H1 (cell line): ENCODE results near the gene ST7L. TPM values are rescaled to one million over a fixed set of nuclear protein-coding genes. Genes with fewer than 3 reads are reported as not detected.
A peak's percentile ranks its signal among the peaks of the same experiment; 100 is the strongest.

Source experiments
- CTCF ChIA-PET: fragments of 300-600 bp; sonication (Branson Sonifier 250); formaldehyde crosslinking; loops from one replicate; lab custom pipeline; 2021; ENCODE audit not compliant: partially characterized antibody; lab: Charles Lee
- POLR2A ChIA-PET: fragments of 300-600 bp; sonication (Branson Sonifier 250); formaldehyde crosslinking; loops from one replicate; lab custom pipeline; 2021; ENCODE audit warnings: inconsistent platforms; ENCODE audit not compliant: partially characterized antibody; lab: Charles Lee
- DNase-seq, 2 experiments: peaks; one replicate each; pipeline versions ENCODE4 v3.0.0 to v3.0.0-alpha.2; 2010 to 2022; ENCODE audit warnings: low spot score in 2 of 2, low read depth in 1 of 2, mixed read lengths in 1 of 2
- FAIRE-seq: peaks from 2 replicates; lab custom pipeline; 2011; peaks lifted over from hg19 to GRCh38; lab: Jason Lieb, UNC
- H2AFZ ChIP-seq: 2 replicates; pipeline ENCODE4 v1.8.1; 2012; ENCODE audit warnings: low read length, inconsistent platforms
- H2AK5ac ChIP-seq: 2 replicates; pipeline ENCODE4 v1.6.1; 2013; ENCODE audit warnings: low read depth, low read length
- H2BK120ac ChIP-seq: replicated peaks from 2 replicates; pipeline ENCODE3; 2013; ENCODE audit warnings: low read depth, low read length, inconsistent platforms
- H2BK12ac ChIP-seq: 2 replicates; pipeline ENCODE4 v1.6.1; 2013; ENCODE audit warnings: low read depth, low read length
- H2BK15ac ChIP-seq: 2 replicates; pipeline ENCODE4 v1.6.1; 2013; ENCODE audit warnings: low read length
- H2BK20ac ChIP-seq: 2 replicates; pipeline ENCODE4 v1.6.1; 2013; ENCODE audit warnings: low read length
- H2BK5ac ChIP-seq: 2 replicates; pipeline ENCODE4 v1.6.1; 2013; ENCODE audit warnings: low read depth, low read length
- H3K14ac ChIP-seq: 2 replicates; pipeline ENCODE4 v1.6.1; 2013; ENCODE audit warnings: inconsistent platforms; ENCODE audit not compliant: insufficient read length
- H3K18ac ChIP-seq: 2 replicates; pipeline ENCODE4 v1.6.1; 2013; ENCODE audit warnings: low read length; ENCODE audit errors: extremely low read depth
- H3K23ac ChIP-seq: 2 replicates; pipeline ENCODE4 v1.6.1; 2013; ENCODE audit warnings: inconsistent platforms; ENCODE audit not compliant: insufficient read length
- H3K23me2 ChIP-seq: 2 replicates; pipeline ENCODE4 v1.6.1; 2013; ENCODE audit warnings: low read depth, low read length
- H3K27ac ChIP-seq: 2 replicates; pipeline ENCODE4 v1.6.1; 2011; ENCODE audit warnings: low read depth, low read length, inconsistent platforms
- H3K27me3 ChIP-seq, 4 experiments: replicated peaks in 1 of 4; 1 replicate in 1 of 4; 2 replicates in 3 of 4; pipeline versions ENCODE4 v1.6.1 to v1.8.1; 2011 to 2013; ENCODE audit warnings: low read length in 3 of 4, mild to moderate bottlenecking in 3 of 4, inconsistent platforms in 2 of 4, mixed read lengths in 2 of 4, moderate library complexity in 1 of 4; ENCODE audit not compliant: control insufficient read depth in 3 of 4, insufficient read depth in 3 of 4; ENCODE audit errors: extremely low read depth in 1 of 4
- H3K36me3 ChIP-seq, 4 experiments: 2 replicates each; pipeline versions ENCODE4 v1.6.1 to v1.8.1; 2011 to 2013; ENCODE audit warnings: mild to moderate bottlenecking in 4 of 4, low read length in 3 of 4, moderate library complexity in 2 of 4, control low read depth in 1 of 4, inconsistent platforms in 1 of 4; ENCODE audit not compliant: insufficient read depth in 4 of 4, control insufficient read depth in 2 of 4
- H3K4ac ChIP-seq: replicated peaks from 2 replicates; pipeline ENCODE3; 2013; ENCODE audit warnings: low read length, low read depth, mixed read lengths, inconsistent platforms; ENCODE audit not compliant: insufficient read length
- H3K4me1 ChIP-seq, 4 experiments: replicated peaks in 1 of 4; 1 replicate in 1 of 4; 2 replicates in 3 of 4; pipeline versions ENCODE4 v1.6.1 to v1.8.1; 2011 to 2013; ENCODE audit warnings: low read length in 3 of 4, inconsistent platforms in 2 of 4, mixed read lengths in 1 of 4; ENCODE audit not compliant: insufficient read depth in 4 of 4, control insufficient read depth in 3 of 4
- H3K4me2 ChIP-seq, 2 experiments: 2 replicates each; pipeline versions ENCODE4 v1.6.1 to v1.8.1; 2011 to 2013; ENCODE audit warnings: low read depth in 2 of 2, low read length in 2 of 2, control low read depth in 1 of 2, inconsistent platforms in 1 of 2, mild to moderate bottlenecking in 1 of 2; ENCODE audit not compliant: insufficient read depth in 1 of 2
- H3K4me3 ChIP-seq, 4 experiments: fragments of 200-600, 300-600 bp in 1 of 4; sonication (generic), shearing (Covaris generic), sonication (Bioruptor Twin) in 1 of 4; 2 replicates each; pipeline versions ENCODE4 v1.5.1 to v1.8.1; 2011 to 2016; ENCODE audit warnings: low read length in 4 of 4, low read depth in 3 of 4, control low read depth in 2 of 4, inconsistent platforms in 2 of 4, mild to moderate bottlenecking in 2 of 4, mixed read lengths in 1 of 4, moderate library complexity in 1 of 4; ENCODE audit not compliant: insufficient read depth in 2 of 4; ENCODE audit errors: extremely low read depth in 1 of 4
- H3K56ac ChIP-seq: replicated peaks from 2 replicates; pipeline ENCODE3; 2013; ENCODE audit warnings: low read depth, mild to moderate bottlenecking, mixed read lengths, low read length, inconsistent platforms; ENCODE audit not compliant: insufficient read length
- H3K79me1 ChIP-seq: 2 replicates; pipeline ENCODE4 v1.6.1; 2013; ENCODE audit warnings: low read depth, low read length, control low read depth
- H3K79me2 ChIP-seq, 2 experiments: 2 replicates each; pipeline versions ENCODE4 v1.6.1 to v1.8.1; 2012 to 2013; ENCODE audit warnings: low read length in 2 of 2, mild to moderate bottlenecking in 2 of 2, inconsistent platforms in 1 of 2; ENCODE audit not compliant: insufficient read depth in 2 of 2, control insufficient read depth in 1 of 2
- H3K9ac ChIP-seq, 4 experiments: replicated peaks in 1 of 4; 1 replicate in 1 of 4; 2 replicates in 3 of 4; pipeline versions ENCODE4 v1.6.1 to v1.8.1; 2011 to 2013; ENCODE audit warnings: low read depth in 3 of 4, low read length in 3 of 4, control low read depth in 2 of 4, mild to moderate bottlenecking in 2 of 4, moderate library complexity in 2 of 4, inconsistent platforms in 1 of 4; ENCODE audit errors: extremely low read depth in 1 of 4
- H3K9me3 ChIP-seq, 2 experiments: 2 replicates each; pipeline versions ENCODE4 v1.6.1 to v1.8.1; 2012 to 2013; ENCODE audit warnings: mild to moderate bottlenecking in 2 of 2, moderate library complexity in 2 of 2, control low read depth in 1 of 2, inconsistent platforms in 1 of 2, low read depth in 1 of 2, low read length in 1 of 2, mixed read lengths in 1 of 2; ENCODE audit not compliant: insufficient read depth in 2 of 2
- H4K20me1 ChIP-seq, 2 experiments: replicated peaks in 1 of 2; 2 replicates each; pipeline versions ENCODE3 to v1.8.1; 2011 to 2013; ENCODE audit warnings: inconsistent platforms in 2 of 2, low read length in 2 of 2, mild to moderate bottlenecking in 1 of 2; ENCODE audit not compliant: insufficient read depth in 2 of 2, control insufficient read depth in 1 of 2
- H4K5ac ChIP-seq: 2 replicates; pipeline ENCODE4 v1.6.1; 2013; ENCODE audit warnings: low read length, low read depth, mixed read lengths, inconsistent platforms; ENCODE audit not compliant: insufficient read length
- H4K8ac ChIP-seq: 2 replicates; pipeline ENCODE4 v1.8.0; 2013; ENCODE audit warnings: mild to moderate bottlenecking, moderate library complexity, low read length, inconsistent platforms; ENCODE audit not compliant: insufficient read depth; ENCODE audit errors: extremely low read depth
- H4K91ac ChIP-seq: replicated peaks from 2 replicates; pipeline ENCODE3; 2013; ENCODE audit warnings: low read length, mixed read lengths, inconsistent platforms; ENCODE audit not compliant: insufficient read length
- ATF3 ChIP-seq: IDR thresholded peaks from 2 replicates; pipeline ENCODE4 v1.6.1; 2011; ENCODE audit warnings: low read depth, mild to moderate bottlenecking, low read length; ENCODE audit not compliant: insufficient read depth
- CTCF ChIP-seq, 3 experiments: IDR thresholded peaks; 1 replicate in 2 of 3; 2 replicates in 1 of 3; pipeline versions ENCODE4 v1.5.1 to v1.6.1; 2011; ENCODE audit warnings: low read length in 3 of 3, mild to moderate bottlenecking in 3 of 3, inconsistent platforms in 2 of 3, low read depth in 1 of 3, moderate library complexity in 1 of 3; ENCODE audit not compliant: insufficient read depth in 1 of 3; ENCODE audit errors: control extremely low read depth in 1 of 3
- E2F6 ChIP-seq: IDR thresholded peaks from 2 replicates; pipeline ENCODE4 v1.6.1; 2012; ENCODE audit warnings: inconsistent platforms
- EGR1 ChIP-seq: IDR thresholded peaks from 2 replicates; pipeline ENCODE4 v1.6.1; 2011; ENCODE audit warnings: low read depth, low read length, borderline replicate concordance
- EZH2 ChIP-seq: fragments of 200-600 bp; sonication (generic); IDR thresholded peaks from 2 replicates; pipeline ENCODE4 v1.7.1; 2012; ENCODE audit warnings: low read depth, mild to moderate bottlenecking, moderate library complexity, low read length, inconsistent platforms; ENCODE audit not compliant: severe bottlenecking
- MAX ChIP-seq: IDR thresholded peaks from 2 replicates; pipeline ENCODE4 v1.6.1; 2012; ENCODE audit warnings: inconsistent platforms
- NRF1 ChIP-seq: IDR thresholded peaks from 2 replicates; pipeline ENCODE4 v1.6.1; 2011; ENCODE audit warnings: mild to moderate bottlenecking, low read depth, low read length, improper control_type of control experiment
- SIN3A ChIP-seq, 2 experiments: IDR thresholded peaks in 1 of 2; conservative IDR thresholded peaks in 1 of 2; 2 replicates each; pipeline ENCODE4 v1.6.1; 2011 to 2012; ENCODE audit warnings: low read length in 2 of 2, improper control_type of control experiment in 1 of 2, low read depth in 1 of 2, mild to moderate bottlenecking in 1 of 2
- WGBS, 2 experiments: shearing (Covaris generic) in 1 of 2; methylation state at CpG; one replicate each; pipeline versions ENCODE4 v1.1.6 to v1.1.7; 2013 to 2015; ENCODE audit warnings: low lambda C conversion rate in 2 of 2, mixed read lengths in 2 of 2, inconsistent platforms in 1 of 2, low coverage in 1 of 2, missing lambda C conversion rate in 1 of 2; ENCODE audit not compliant: insufficient replicate concordance in 2 of 2, insufficient coverage in 1 of 2, insufficient read length in 1 of 2; ENCODE audit errors: extremely low coverage in 1 of 2, missing lambda C conversion rate in 1 of 2; 5-methylcytosine and 5-hydroxymethylcytosine counted together
- polyA plus RNA-seq, 7 experiments: library from polyadenylated mRNA; depleted of rRNA in 3 of 7; stranded (reverse) in 5 of 7; unstranded in 2 of 7; fragments of >200 nt in 5 of 7; fragments of 200-250 nt in 2 of 7; gene quantifications; 1 replicate in 5 of 7; 2 replicates in 1 of 7; 4 replicates in 1 of 7; pipeline versions ENCODE4 v1.2.1 to v1.2.3, GENCODE V29; 2011 to 2013; ENCODE audit warnings: missing spikeins in 2 of 7, mixed read lengths in 2 of 7
- total RNA-seq: library from RNA; stranded (reverse); fragmentation: NEBNext Ultra II Directional; extraction: Animal tissue kit (Norgen Biotek cat#: 25700); gene quantifications from 2 replicates; pipeline ENCODE4 v1.2.1, GENCODE V29; 2021

Gene ST7L
- total and polyA plus RNA-seq, 2 of the 8 experiments (the other 6 are each of a cell fraction or from before 2014, with no cell fraction given): 9.6 to 16.2 TPM

- Histone ChIP-seq H3K56ac (no peak overlapping the region), H3K4ac (no peak overlapping the region), H3K18ac (no peak overlapping the region), H3K36me3 (no peaks in the 10 kb centered on the region), H2AFZ (no peak overlapping the region), H3K4me1 (peaks cover 0 to 11% (median 6%) of the 10 kb centered on the region in 4 experiments; a peak in 6 of 7 replicates), H2BK120ac (no peak overlapping the region), H2BK15ac (peak overlapping the region; percentile 46; the same call in 1 of the 2 replicates), H3K23ac (no peak overlapping the region), H3K79me1 (no peaks in the 10 kb centered on the region), H2BK20ac (no peak overlapping the region), H3K14ac (no peak overlapping the region), H4K8ac (no peak overlapping the region), H2BK12ac (no peak overlapping the region), H3K4me3 (peak overlapping the region in 1 of 4 experiments; percentile 60; a peak in 1 of 8 replicates), H3K79me2 (no peaks in the 10 kb centered on the region), H2BK5ac (no peak overlapping the region), H3K23me2 (peaks cover 8% of the 10 kb centered on the region; the same call in 1 of the 2 replicates), H3K4me2 (peak overlapping the region; percentile 51 to 87; a peak in 3 of 4 replicates), H2AK5ac (0 out of 2 replicates have a peak overlapping the region, but pooled peaks have one; percentile 65), H3K27ac (no peak overlapping the region), H4K5ac (no peak overlapping the region), H3K27me3 (peaks cover 17 to 68% (median 59%) of the 10 kb centered on the region in 4 experiments), H4K20me1 (peaks cover 0 to 3% of the 10 kb centered on the region in 2 experiments), H4K91ac (no peak overlapping the region), H3K9ac (no peak overlapping the region), H3K9me3 (no peaks in the 10 kb centered on the region)
- DNase-seq: no peak
- POLR2A ChIA-PET: interaction anchor here (1.4 kb wide), 1 partner anchor 39 kb away, joined by 4 read pairs; no protein-coding TSS in a partner anchor
- WGBS, 2 experiments: 37% methylated on average over 2 of the region's 2 CpGs; no CpG with 5 or more reads in 1 of the 2 experiments
- CTCF ChIA-PET: interaction anchor here (1.1 to 2.7 kb wide), 7 partner anchors 10 to 113 kb away, joined by 3 to 28 read pairs (median 5); partner anchors contain the start of gene CTTNBP2NL
- FAIRE-seq: no peak
- TF ChIP-seq CTCF (IDR thresholded peaks at IDR 0.05; ENCODE audit: control extremely low read depth in 1 of 3, insufficient read depth in 1 of 3, low read depth in 1 of 3, low read length in 3 of 3) (no peak), NRF1 (no peak), EGR1 (no peak), SIN3A (conservative IDR thresholded peaks at IDR 0.05 in 1 of 2, IDR thresholded peaks at IDR 0.05 in 1 of 2; ENCODE audit: low read depth in 1 of 2, low read length in 2 of 2) (no peak), E2F6 (no peak), EZH2 (no peak), MAX (no peak), ATF3 (no peak)
Measured at GRCh38 chr1:112502826-112503225, 116.1 kb downstream of the ST7L start.
